ENCODE data around the gene CCNL1.
"Not testable (repeated sequence)": the region's sequence is repeated elsewhere in the genome, so short reads cannot be mapped to it uniquely, and the experiment has no call there.

CCNL1 gene

DNA sequence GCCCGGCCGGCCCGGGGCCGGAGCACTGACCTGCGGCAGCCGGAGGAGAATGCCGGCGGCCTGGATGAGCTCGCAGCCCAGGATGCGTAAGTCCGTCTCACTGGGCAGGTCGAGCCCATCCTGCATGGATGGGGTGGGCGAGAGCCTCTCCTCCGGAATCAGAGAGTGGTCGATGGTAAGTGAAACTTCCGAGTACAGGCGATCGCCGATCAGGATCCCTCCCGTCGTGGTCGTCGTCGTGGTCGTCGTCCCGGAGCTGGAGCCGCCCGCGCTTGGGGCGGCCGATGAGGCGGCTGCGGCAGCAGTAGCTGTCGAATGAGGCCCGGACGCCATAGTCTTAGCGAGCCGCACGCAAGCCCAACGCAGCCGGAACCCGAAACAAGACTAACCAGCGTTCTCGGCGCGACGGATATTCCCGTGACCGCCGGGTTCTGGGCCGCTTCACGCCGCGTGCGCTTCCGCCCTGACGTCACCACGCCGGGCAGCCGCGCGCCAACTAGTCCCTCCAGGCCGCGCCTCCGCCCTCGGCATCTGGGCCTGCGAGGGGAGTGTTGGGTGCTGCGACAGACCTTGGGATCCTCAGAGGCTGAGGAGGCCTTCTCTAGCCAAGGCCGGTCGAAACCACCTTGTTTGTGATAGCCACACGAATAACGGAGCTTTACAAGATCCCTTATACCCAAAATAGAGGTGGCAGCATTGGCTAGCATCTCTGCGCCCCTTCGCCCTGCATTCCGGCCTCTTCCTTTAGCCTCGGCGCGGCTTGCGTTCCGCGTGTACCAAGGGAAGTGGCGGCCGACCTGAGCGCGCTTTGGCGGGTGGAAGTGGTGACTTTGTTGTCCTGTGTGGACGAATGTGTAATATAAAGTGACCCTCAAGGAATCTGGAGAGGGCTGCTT is at the start of gene CCNL1:
Gene CCNL1, minus strand, starts transcription at position 386 of the 896 bp plus-strand sequence. Its CDS starts 53 bp downstream, at position 333.
- DNase-seq (ENCODE audit: low spot score): peak; percentile 95

DNA sequence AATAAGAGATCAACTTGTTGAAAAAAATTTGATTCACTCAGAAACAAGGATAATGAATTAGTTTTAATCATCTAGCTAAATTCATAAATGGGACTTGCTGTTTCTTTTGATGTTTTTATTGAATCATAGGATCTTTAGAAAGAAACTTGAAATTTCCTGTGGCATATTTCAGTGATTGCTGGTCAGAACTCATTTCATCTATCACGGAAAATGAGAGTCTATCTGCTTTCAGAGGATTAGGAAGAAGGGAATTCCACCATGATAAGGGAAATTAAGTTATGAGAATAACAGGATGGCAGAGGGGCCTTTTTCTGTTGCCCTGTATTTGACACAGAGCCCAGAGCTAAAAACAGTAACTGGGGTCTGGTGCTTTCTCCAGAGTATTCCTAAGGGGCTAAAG is 44.9 kb upstream of the CCNL1 start:
- DNase-seq (ENCODE audit: low spot score): no peak

DNA sequence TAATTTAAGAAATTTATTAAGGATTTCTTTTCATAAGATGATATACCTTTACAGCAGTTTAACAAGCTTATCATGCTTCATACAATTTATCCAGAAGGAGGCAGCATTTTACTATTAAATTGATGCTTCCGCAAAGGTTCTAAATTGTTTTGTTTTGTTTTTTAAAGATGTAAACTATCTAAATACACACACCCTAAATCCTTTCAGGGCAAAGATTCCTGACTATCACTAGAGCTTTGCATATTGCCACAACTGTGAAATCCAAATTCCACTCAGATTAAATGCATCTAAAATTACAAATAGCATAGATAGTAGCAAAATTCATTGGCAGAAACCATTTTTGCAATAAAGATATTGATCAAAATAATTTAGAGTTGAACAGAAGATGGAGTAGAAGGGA is 44.5 kb upstream of the CCNL1 start:
- peak; percentile 43 for DNase-seq (ENCODE audit: low spot score)

DNA sequence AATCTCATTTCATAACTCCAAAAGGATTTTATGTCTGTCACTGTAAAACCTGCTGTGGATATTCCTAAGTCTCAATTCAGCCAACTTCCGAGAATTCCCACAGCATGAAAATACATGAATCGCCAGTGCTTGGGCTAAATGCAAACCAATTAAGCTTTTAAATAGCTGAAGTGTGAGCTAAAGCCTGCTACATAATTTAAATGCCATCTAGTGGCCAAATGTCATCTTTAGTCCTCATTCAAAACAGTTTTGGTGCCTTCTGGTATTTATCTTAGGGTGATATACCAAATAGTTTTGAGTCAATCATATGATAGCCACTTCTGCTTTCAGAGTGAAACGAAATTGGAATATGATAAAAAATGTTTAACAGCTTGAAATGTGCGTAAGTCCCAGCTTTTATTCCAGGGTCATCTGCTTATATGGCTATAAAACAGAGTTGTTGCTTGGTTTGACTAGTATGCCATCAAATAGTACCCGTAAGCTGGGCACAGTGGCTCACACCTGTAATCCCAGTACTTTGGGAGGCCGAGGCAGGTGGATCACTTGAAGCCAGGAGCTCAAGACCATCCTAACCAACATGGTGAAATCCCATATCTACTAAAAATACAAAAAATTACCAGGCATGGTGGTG is 41.8 kb upstream of the CCNL1 start:
- peak; percentile 79 for DNase-seq (ENCODE audit: low spot score)

DNA sequence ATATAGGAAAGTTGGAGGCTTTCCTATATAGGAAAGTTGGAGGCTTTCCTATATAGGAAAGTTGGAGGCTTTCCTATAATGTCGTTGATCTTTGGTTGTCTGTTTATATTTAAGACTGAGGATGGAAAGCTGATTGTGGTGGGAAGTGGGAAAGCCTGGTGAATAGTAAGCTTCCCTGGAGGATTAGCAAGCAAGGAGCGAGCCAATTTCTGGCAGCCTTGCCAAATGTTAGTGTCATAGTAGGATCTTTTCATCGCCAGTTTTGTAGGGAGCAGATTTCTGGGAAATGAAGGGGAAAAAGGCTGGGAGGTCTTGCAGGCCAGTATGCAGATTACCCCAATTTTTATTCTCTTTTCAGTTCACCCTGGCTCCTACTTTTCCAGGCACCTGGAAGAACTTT is 39.9 kb upstream of the CCNL1 start:
- DNase-seq (ENCODE audit: low spot score): no peak

DNA sequence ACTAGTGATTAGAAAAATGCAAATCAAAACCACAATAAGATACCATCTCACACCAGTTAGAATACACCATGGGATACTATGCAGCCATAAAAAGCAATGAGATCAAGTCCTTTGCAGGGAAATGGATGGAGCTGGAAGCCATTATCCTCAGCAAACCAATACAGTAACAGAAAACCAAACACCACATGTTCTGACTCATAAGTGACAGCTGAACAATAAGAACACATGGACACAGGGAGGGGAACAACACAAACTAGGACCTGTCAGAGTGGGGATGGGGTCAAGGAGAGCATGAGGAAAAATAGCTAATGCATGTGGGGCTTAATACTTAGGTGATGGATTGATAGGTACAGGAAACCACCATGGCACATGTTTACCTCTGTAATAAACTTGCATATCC is 36.0 kb upstream of the CCNL1 start:
- no peak for DNase-seq (ENCODE audit: low spot score)

DNA sequence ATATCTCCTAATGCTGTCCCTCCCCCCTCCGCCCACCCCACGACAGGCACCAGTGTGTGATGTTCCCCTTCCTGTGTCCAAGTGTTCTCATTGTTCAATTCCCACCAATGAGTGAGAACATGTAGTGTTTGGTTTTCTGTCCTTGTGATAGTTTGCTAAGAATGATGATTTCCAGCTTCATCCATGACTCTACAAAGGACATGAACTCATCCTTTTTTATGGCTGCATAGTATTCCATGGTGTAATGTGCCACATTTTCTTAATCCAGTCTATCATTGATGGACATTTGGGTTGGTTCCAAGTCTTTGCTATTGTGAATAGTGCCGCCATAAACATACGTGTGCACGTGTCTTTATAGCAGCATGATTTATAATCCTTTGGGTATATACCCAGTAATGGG is 31.2 kb upstream of the CCNL1 start:
- DNase-seq (ENCODE audit: low spot score): not testable (repeated sequence)

DNA sequence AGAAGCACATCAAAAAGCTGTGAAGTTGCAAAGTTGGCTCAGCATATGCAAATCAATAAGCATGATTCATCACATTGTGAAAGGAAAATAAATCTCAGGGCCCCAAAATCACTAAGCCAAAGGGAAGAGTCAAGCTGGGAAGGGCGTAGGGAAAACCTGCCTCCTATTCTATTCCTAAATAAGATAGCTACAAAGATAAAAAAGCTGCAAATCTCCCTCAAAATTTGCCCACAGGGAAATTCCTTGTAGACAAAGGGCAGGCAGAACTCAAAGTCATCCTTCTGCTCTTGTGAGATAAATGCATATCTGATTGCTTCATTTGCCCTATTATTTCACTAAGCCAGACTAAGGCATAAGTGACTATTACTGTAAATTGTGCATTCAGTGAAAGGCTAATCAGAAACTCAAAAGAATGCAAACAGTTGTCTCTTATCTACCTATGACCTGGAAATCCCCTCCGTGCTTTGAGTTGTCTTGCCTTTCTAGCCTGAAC is 30.5 kb upstream of the CCNL1 start:
- DNase-seq (ENCODE audit: low spot score): no peak

DNA sequence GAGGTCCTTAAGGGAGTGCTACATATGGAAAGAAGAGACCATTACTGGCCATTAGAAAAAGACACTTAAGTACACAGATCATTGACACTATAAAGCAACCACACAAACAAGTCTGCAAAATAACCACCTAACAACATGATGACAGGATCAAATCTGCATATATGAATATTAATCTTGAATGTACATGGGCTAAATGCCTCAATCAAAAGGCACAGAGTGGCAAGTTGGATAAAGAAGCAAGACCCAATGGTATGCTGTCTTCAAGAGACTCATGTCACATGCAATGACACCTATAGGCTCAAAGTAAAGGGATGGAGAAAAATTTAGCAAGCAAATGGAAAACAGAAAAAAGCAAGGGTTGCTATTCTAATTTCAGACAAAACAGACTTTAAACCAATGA is 28.4 kb upstream of the CCNL1 start:
- no peak for DNase-seq (ENCODE audit: low spot score)

DNA sequence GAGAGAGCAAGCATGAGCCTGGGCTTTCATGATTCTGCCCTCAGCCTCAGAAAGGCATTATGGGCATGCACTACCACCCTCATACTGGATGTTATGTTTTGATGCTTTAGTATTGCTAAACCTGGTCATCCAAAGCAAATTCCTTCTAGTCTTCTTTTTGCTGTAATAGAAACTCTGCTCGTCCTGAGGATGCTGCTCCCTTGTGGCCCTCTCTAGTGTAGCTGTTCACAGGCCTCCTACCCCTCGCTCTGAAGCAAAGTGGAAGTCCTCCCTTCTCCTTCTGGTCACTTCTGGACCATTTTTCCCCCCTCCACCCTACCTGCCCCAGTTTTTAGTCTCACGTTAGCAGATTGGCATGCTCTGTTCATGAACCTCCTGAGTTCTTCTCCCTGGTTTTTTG is 22.9 kb upstream of the CCNL1 start:
- no peak for DNase-seq (ENCODE audit: low spot score)

DNA sequence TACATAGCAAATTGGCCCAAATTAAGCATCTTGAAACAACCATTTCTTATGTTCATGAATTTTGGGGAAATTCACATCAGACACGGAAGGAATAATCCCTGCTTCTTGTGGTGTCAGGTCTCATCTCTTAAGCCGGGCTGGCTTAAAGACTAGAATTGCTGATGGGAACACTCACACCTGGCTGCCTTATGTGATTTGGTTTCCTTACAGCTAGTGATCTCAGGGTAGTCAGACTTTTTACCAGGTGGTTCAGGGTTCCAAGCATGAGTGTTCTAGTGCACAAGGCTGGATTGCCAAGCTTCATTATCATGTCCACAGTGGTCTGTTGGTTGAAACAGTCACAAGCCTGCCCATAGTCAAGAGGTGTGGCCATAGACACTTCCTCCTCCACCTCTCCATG is 20.3 kb upstream of the CCNL1 start:
- no peak for DNase-seq (ENCODE audit: low spot score)

DNA sequence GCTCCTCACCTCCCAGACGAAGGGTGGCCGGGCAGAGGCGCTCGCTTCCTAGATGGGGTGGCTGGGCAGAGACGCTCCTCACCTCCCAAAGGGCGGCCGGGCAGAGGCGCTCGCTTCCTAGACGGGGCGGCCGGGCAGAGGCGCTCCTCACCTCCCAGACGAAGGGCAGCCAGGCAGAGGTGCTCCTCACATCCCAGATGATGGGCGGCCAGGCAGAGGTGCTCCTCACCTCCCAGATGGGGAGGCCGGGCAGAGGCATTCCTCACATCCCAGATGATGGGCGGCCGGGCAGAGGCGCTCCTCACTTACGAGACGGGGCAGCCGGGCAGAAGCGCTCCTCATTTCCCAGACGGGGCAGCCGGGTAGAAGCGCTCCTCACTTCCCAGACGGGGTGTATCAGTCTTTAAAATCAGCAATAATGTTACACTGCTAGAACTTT is 19.4 kb upstream of the CCNL1 start:
- no peak for DNase-seq (ENCODE audit: low spot score)

DNA sequence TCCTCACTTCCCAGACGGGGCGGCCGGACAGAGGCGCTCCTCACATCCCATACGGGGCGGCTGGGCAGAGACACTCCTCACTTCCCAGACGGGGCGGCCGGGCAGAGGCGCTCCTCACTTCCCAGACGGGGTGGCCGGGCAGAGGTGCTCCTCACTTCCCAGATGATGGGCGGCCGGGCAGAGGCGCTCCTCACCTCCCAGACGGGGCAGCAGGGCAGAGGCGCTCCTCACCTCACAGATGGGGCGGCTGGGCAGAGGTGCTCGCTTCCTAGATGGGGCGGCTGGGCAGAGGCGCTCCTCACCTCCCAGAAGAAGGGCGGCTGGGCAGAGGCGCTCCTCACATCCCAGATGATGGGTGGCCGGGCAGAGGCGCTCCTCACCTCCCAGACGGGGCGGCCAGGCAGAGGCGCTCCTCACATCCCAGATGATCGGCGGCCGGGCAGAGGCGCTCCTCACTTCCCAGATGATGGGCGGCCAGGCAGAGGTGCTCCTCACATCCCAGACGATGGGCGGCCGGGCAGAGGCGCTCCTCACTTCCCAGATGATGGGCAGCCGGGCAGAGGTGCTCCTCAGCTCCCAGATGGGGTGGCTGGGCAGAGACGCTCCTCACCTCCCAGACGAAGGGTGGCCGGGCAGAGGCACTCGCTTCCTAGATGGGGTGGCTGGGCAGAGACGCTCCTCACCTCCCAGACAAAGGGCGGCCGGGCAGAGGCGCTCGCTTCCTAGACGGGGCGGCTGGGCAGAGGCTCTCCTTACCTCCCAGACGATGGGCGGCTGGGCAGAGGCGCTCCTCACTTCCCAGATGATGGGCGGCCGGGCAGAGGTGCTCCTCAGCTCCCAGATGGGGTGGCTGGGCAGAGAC is 18.8 kb upstream of the CCNL1 start:
- DNase-seq (ENCODE audit: low spot score): not testable (repeated sequence)

DNA sequence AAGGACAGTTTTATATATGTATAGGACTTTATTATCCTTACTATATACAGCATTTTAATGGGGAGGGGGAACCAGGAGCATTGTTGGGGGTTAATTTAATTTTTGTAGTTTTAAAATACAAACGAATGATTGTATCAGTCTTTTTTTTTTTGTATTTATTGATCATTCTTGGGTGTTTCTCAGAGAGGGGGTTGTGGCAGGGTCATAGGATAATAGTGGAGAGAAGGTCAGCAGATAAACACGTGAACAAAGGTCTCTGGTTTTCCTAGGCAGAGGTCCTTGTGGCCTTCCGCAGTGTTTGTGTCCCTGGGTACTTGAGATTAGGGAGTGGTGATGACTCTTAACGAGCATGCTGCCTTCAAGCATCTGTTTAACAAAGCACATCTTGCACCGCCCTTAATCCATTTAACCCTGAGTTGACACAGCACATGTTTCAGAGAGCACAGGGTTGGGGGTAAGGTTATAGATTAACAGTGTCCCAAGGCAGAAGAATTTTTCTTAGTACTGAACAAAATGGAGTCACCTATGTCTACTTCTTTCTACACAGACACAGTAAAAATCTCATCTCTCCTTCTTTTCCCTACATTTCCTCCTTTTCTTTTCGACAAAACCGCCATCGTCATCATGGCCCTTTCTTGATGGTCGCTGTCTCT is 18.0 kb upstream of the CCNL1 start:
- not testable (repeated sequence) for DNase-seq (ENCODE audit: low spot score)

DNA sequence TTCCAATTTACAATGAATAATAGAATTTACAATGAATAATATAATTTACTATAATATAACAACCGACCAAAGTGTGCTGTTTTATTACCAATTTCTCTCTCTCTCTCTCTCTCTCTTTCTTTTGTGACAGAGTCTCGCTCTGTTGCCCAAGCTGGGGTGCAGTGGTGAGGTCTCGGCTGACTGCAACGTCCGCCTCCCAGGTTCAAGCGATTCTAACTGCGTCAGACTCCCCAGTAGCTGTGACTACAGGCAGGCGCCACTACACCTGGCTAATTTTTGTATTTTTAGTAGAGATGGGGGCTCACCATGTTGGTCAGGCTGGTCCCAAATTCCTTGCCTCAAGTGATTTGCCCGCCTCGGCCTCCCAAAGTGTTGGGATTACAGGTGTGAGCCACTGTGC is 17.0 kb upstream of the CCNL1 start:
- DNase-seq (ENCODE audit: low spot score): no peak

DNA sequence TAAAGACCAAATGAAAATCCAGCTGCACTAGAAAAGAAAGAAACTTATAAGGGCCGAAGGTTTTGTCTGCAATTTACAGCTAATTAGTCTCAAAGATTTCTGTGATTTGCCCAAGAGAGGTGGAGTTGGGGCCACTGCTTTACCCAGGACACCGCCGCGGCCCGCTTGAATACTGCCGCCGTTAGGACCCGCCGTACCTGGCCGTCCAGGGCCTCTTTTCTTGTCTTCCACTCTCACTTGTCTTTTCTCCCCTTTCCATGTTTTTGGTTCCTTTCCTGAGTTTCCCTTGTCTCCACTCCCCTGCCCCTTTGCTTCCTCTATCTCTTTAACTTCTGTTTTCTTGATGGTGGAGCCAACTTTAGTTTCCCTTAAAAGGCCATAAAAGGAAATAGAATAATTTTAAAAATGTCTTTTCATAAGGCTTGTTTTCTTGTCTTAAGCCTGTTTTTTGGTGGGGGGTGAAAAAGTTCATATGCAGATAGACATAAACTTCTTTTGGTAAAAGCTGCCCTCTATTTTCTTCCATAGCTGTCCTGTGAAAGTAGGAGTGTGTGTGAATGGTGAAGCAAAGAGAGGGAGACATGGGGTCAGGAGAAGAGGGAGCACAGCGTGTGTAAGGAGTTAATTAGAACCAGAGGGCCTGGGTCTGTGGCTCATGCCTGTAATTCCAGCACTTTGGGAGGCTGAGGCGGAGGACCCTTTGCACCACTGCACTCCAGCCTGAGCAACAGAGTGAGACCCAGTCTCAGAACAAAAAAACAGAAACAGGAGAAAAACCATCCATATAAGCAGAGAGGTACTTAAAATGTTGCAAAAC is 16.0 kb upstream of the CCNL1 start:
- no peak for DNase-seq (ENCODE audit: low spot score)

DNA sequence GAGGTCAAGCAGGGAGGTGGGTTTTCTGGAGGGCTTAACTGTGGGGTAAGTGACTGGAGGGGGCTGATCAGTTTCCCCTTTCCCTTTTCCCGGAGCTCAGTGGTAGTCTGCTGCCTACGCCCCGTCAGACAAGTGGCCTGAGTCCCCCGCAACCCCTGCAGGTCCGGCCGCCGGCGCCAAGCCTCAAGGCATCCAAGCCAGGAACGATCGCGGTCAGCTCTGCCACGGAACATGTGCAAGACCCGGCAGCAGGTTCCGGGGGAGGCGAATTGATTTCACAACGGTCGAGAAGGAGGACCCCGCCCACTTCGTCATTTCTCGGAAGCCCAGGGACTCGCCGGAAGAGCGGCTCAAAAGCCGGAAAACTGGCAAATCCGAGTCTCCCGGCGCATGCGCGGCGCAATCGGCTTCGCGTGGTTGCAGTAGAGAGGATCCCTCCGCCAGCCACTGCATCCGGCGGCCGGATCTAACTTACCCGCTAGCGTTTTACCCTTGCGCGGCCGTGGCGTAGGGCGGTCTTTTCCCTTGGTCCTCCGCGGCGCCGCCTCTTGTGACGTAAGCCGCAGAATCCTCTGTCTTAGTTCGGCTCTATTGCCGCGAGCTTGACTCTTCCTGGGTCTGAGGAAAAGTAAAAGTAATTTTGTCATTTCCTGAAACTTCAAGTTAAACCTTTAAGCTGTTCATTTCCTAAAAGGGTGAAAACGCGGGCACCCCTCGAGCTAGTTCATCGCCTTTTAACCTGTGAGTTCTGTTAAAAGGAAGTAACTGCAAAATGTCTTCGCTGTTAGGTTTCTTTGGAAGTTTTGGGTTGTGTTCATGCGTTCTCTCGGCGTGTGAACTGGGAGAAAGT is 14.9 kb upstream of the CCNL1 start:
- DNase-seq (ENCODE audit: low spot score): peak; percentile 99

DNA sequence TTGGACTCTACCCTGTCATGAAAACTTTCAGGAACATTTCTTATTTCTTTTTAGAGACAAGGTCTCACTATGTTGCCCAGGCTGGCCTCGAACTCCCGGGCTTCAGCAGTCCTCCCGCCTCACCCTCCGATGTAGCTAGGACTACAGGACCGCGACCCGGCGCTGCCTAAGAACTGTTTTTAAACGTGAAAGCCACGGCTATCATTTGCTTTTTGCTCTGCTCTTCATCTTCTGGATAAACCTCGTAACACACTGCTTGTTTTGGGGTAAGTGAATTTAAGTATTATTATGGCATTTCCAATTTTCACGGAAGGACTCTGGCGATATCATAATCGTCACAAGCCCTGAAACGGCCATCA is 14.3 kb upstream of the CCNL1 start:
- DNase-seq (ENCODE audit: low spot score): no peak

DNA sequence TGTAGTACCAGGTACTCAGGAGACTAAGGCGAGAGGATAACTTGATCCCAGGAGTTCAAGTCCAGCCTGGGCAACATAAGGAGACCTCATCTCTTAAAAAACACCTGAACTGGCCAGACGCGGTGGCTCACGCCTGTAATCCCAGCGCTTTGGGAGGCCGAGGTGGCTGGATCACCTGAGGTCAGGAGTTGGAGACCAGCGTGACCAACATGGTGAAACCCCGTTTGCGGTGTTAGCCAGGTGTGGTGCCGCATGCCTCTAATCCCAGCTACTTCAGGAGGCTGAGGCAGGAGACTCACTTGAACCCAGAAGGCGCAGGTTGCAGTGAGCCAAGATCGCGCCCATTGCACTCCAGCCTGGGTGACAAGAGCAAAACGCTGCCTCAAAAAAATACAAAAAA is 13.4 kb upstream of the CCNL1 start:
- not testable (repeated sequence) for DNase-seq (ENCODE audit: low spot score)

DNA sequence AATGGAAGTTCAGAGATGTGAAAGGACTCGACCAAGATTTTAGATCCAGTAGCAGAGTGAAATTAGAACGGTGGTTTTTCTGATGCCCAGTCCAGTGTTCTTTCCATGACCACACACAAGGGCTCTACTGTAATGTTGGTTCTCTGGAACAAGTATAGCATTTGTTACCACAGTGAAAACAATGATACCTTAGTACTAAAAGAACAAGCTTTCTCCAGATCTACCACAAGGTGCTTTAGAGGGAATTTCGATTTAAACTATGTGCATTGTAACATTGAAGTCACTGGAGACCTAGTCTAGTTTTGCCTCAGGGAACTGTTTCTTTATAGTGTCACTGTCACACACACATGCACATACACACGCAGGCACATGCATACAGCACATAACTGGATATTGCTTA is 12.8 kb upstream of the CCNL1 start:
- peak; percentile 61 for DNase-seq (ENCODE audit: low spot score)
